HG02840 (cell line): ENCODE measurements around the gene PPM1M.
A peak's percentile ranks its signal among the peaks of the same experiment; 100 is the strongest.
"Not testable (repeated sequence)": the region's sequence is repeated elsewhere in the genome, so short reads cannot be mapped to it uniquely, and the experiment has no call there.

Source experiments
- ATAC-seq: cut with Tn5 transposase; IDR thresholded peaks from one replicate; pipeline ENCODE4 v1.9.1; 2021; ENCODE audit warnings: mild to moderate bottlenecking, moderate library complexity, moderate number of reproducible peaks; ENCODE audit not compliant: unreplicated experiment, low FRiP score

PPM1M gene

GRCh38 chr3:52270252-52270754 lies 24.7 kb downstream of the PPM1M start:
- no peak for ATAC-seq

GRCh38 chr3:52272172-52272571 lies 26.6 kb downstream of the PPM1M start:
- ATAC-seq: not testable (repeated sequence)

- no peak for ATAC-seq
Observed at GRCh38 chr3:52272831-52273230, 27.3 kb downstream of the PPM1M start.

GRCh38 chr3:52274781-52275180 lies 29.2 kb downstream of the PPM1M start:
- not testable (repeated sequence) for ATAC-seq

- ATAC-seq: no peak
Observed at GRCh38 chr3:52277071-52277964, 31.8 kb downstream of the PPM1M start.

GRCh38 chr3:52277972-52278509 lies 32.5 kb downstream of the PPM1M start:
- peak; percentile 67 for ATAC-seq

GRCh38 chr3:52278510-52279069 lies 33.0 kb downstream of the PPM1M start, which contains the start of gene WDR82:
Gene WDR82, minus strand, starts transcription at chr3:52278649. Its CDS starts 288 bp downstream, at chr3:52278361.
- ATAC-seq: peak; percentile 87

GRCh38 chr3:52279596-52279995 lies 34.0 kb downstream of the PPM1M start:
- no peak for ATAC-seq

- ATAC-seq: no peak
Observed at GRCh38 chr3:52280050-52280461, 34.5 kb downstream of the PPM1M start.

- ATAC-seq: no peak
Observed at GRCh38 chr3:52281981-52282801, 36.6 kb downstream of the PPM1M start.

GRCh38 chr3:52283306-52283705 lies 37.7 kb downstream of the PPM1M start:
- ATAC-seq: no peak

GRCh38 chr3:52284051-52284450 lies 38.5 kb downstream of the PPM1M start:
- not testable (repeated sequence) for ATAC-seq

- ATAC-seq: no peak
Observed at GRCh38 chr3:52286777-52287110, 41.2 kb downstream of the PPM1M start.

GRCh38 chr3:52288674-52289073 lies 43.1 kb downstream of the PPM1M start:
- ATAC-seq: no peak

GRCh38 chr3:52289338-52289746 lies 43.8 kb downstream of the PPM1M start:
- ATAC-seq: no peak

- ATAC-seq: no peak
Observed at GRCh38 chr3:52289747-52290595, 44.4 kb downstream of the PPM1M start.

- no peak for ATAC-seq
Observed at GRCh38 chr3:52290596-52291507, 45.3 kb downstream of the PPM1M start.

GRCh38 chr3:52291508-52292181 lies 46.1 kb downstream of the PPM1M start:
- ATAC-seq: no peak
